HT1080 (cell line): ENCODE results near the gene RXFP2. TPM values are rescaled to one million over a fixed set of nuclear protein-coding genes. Genes with fewer than 3 reads are reported as not detected.

Source experiments
- DNase-seq: peaks from one replicate; pipeline ENCODE4 v3.0.0-alpha.2; 2015; ENCODE audit warnings: low read depth
- polyA plus RNA-seq, 2 experiments: library from polyadenylated mRNA; depleted of rRNA; stranded (reverse); fragments of >200 nt; gene quantifications; 2 replicates each; pipeline ENCODE4 v1.2.3, GENCODE V29; 2015
- total RNA-seq: library from RNA; depleted of rRNA; stranded (reverse); fragments of >200 nt; shearing (Covaris generic); gene quantifications from 2 replicates; pipeline ENCODE4 v1.2.3, GENCODE V29; 2014; rRNA removed

RXFP2 gene, protein sequence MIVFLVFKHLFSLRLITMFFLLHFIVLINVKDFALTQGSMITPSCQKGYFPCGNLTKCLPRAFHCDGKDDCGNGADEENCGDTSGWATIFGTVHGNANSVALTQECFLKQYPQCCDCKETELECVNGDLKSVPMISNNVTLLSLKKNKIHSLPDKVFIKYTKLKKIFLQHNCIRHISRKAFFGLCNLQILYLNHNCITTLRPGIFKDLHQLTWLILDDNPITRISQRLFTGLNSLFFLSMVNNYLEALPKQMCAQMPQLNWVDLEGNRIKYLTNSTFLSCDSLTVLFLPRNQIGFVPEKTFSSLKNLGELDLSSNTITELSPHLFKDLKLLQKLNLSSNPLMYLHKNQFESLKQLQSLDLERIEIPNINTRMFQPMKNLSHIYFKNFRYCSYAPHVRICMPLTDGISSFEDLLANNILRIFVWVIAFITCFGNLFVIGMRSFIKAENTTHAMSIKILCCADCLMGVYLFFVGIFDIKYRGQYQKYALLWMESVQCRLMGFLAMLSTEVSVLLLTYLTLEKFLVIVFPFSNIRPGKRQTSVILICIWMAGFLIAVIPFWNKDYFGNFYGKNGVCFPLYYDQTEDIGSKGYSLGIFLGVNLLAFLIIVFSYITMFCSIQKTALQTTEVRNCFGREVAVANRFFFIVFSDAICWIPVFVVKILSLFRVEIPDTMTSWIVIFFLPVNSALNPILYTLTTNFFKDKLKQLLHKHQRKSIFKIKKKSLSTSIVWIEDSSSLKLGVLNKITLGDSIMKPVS
- not detected in 2 replicates for total RNA-seq
- not detected in 2 replicates for polyA plus RNA-seq (2015; cell fraction: cytosol; rRNA removed)
- not detected in 2 replicates for polyA plus RNA-seq (2015; cell fraction: nucleus; rRNA removed)

DNA sequence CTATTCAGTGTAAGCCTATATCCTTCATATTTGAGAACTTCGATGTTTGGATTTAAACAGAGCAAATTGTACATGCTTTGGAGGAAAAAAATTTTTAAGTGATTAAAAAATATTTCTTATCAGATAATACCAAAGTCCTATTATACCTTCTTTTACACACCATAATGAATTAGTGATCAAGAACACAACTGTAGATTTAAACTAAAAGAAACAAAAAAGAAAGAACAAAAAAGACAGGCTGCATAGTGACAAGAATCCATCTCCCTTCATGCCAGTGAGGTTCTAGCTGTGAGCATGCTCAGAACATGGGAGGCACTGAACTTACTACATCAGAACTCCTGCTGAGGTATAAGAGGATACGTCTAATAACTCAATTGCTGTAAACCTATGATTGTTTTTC is at the start of gene RXFP2:
Gene RXFP2, plus strand, starts transcription at position 301 of the 400 bp plus-strand sequence. Its CDS starts 87 bp downstream, at position 388.
- DNase-seq, result no peak

DNA sequence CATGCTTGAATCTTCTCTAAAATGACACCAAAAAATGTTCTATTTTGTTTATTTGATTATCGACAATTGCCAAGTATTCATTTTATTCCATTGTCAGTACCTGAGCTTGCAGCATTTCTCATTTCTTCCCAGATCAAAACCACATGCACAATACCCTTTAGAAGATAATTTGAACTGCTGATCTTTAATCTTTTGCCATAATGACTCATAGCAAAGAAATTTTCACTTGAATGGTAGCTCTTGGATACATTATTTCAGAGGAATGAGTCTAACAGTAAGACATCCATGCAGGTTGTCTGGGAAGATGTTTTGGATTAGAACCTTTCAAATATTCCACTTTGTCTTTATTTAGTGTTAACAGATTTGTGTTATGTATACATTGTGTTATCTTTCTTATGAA is 42.0 kb upstream of the RXFP2 start:
- DNase-seq, result peak; percentile 69

DNA sequence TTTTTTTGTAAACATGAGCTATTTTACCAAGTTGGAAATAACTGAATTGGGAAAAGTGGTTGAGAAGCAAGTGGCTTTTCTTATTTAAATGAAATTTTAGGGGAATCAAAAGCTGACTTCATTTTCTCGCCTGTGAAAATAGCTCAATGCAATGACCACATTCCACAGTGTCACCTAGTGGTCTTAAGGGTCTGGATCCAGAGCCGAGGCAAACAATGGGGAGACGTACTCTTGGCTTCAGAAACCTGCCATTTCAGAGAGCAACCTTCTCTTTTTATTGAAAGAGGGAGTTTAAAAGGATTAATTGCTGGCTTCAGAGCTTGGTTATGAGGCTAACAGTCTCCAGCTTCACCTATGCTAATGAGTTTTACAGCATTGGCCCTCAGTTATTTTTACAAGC is 39.7 kb upstream of the RXFP2 start:
- no peak for DNase-seq

DNA sequence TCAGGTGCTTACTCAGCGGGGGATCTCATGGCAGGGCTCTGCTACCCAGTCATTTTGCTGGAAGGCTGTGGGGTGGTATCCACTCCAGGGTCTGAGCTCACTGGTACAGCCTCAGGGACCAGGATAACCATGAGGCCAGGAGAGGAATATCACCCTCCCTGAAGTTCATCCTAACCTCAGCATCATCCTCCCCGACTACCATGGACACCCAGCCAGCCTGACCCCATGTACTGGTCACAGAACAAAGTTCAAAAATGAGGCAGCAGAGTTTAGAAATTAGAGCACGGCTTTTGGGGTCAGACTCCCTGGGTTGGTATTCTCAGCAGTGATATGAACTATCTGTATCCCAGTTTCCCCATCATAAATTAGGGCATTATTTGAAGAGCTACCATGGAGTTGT is 35.5 kb upstream of the RXFP2 start:
- no peak for DNase-seq

DNA sequence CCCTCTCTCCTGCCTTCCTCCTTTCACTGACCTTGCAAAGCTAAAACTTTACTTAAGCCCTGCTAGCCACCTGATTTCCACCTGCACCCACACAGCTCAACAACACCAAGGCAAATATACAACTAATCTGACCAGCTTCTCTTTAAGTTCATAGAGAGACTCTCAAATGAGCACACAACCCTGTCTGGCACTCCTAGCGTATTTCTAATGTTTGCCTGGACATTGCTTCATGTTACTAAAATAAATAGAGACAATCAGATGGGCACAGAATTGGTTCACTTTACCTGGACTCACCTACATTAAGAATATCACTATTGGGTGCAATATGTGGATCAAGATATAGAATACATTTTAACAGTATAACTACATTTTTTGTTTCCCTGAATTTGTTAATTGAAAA is 33.2 kb upstream of the RXFP2 start:
- DNase-seq, result no peak

DNA sequence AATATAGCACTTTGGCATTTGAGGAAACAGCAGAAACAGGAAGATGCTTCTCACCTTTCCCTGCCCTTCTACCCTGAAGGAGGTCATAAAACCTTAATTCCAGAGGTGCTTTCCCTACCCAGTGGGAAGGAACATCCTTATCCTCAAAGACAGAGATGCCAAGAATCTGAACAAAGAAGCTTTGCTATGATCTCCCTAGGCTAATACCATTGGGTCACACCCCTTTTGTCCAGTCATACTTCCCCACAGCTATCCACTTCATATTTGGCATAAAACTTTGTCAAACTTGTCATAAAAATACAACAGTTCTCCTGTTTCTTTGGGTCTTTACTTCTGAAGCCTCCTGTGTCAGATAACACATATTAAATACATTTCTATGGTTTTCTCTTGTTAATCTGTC is 21.7 kb upstream of the RXFP2 start:
- DNase-seq, result peak; percentile 5

DNA sequence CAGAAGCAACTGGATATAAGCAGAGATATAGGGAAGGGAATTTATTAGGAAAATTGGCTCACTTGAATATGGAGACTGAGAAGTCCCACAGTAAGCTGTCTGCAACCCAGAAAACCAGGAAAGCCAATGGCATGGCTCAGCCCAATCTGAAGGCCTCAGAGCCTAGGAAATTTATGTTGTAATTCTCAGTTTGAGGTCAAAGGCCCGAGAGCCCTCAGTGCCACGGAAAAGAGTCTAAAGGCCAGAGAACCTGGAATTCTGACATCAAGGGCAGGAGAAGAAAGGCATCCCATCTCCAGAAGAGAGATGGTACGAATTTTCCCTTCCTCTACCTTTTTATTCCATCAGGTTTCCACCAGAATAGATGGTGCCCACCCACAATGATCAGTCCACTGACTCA is 20.1 kb upstream of the RXFP2 start:
- no peak for DNase-seq

DNA sequence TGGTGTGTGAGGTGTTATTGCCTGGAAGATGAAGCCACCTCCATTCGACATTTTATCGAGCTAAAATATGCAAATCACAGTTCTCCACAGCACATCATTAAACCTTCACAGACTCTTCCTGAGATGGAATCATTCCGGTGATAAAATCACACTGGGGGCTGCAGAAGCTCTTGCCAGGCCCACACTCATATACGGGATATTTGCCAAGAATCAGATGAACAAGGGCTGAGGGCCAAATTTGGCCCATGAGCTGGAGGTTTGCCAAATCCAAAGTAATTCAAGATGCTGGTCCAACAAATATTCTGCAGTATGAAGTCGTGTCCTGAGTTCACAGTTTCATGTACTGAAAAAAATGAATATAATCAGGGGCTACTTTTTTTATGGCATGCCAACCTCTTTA is 16.7 kb upstream of the RXFP2 start:
- no peak for DNase-seq

DNA sequence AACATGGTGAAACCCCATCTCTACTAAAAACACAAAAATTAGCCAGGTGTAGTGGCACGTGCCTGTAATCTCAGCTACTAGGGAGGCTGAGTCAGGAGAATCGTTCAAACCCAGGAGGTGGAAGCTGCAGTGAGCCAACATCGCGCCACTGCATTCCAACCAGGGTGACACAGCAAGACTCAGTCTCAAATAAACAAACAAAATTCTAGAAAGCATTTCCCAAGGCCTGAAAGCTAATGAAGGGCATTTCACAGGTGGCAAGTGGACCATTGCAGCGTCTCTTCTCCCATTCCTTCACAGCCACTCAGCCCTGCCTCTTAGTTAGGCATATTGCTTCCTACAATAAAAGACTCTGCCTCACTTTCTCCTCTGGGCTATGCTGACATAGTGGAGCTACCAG is 13.5 kb upstream of the RXFP2 start:
- DNase-seq, result peak; percentile 58

DNA sequence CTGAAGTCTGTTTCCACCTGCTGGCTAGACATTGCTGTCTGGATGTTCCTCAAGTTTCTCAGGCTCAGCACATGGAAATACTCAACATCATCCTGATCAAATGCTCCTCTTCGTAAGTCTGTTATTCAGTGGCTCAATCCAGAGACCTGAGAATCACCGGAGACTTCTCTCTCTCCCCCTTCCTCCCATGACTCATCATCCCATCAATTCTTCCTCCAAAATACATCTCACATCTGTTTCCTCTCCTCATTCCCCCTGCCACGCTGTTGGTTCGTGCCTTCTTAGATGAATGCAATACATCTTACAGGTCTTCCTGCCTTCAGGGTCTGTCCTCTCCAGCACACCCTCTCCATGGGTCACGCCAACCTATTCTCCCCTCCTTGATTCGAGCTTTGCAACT is 7.4 kb upstream of the RXFP2 start:
- peak; percentile 54 for DNase-seq

DNA sequence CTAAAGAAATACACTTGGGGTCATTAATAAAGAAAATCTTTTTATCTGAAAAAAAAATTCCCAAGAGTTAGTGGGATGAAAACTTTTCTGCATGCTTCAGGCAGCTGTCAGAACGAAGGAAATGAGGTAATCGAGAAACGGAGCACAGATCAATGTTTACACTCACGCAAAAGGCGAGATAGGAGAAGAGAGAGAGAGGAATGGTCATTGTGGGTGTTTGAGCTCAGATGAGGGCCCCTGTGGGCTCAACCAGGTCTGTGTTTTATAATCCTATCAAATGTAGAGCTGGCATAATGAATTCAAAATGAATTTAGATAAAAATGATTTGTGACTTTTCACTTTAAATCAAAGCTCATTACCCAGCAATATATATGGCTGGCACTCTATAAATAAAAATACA is 6.3 kb upstream of the RXFP2 start:
- no peak for DNase-seq

DNA sequence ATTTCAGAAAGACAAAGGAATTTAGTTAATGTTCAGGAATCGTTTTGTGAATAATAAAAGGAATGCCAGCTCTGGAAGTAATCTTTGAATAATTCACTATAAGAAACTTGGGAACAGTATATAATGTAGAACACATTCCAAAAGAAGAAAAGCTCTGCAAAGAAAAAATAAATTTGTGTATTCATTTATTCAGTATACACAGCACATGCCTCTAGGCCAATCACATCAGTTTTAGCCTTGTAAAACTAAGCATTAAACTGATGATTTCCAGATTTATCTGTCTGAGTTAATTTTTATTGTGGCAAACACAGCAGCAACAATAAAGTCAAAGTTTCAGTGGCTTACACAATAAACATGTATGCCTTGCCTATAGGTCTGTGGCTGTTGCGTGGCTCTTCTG is 5.7 kb upstream of the RXFP2 start:
- DNase-seq, result no peak

DNA sequence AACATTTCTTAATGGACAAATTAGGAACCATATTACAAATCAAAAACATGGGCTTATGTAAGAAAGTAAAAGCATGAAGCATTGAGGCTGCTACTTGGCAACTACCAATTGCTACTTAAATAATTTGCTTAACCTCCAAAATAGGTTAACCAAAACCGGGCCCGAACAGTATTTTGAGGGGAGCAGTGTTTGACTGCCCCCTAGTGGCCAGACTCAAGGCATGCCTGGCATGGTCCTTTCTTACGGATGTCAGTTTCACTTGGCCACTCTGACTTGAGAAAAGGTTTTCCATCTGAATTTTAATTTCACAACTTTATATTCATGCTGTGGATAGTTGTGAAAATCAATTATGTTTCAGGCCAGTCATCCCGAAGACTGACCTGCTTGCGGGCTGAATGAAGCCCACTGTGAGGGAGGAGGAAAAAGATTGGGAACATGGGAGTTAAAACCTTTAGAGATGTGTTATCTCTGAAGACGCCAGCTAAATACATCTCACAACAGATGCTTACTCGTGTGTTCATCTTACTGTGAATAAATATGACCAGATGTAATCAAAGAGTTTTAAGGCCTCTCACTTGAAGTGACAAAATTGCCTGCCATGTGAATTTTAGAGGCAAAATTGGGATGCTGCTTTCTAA is 2.9 kb downstream of the RXFP2 start:
- peak; percentile 62 for DNase-seq

DNA sequence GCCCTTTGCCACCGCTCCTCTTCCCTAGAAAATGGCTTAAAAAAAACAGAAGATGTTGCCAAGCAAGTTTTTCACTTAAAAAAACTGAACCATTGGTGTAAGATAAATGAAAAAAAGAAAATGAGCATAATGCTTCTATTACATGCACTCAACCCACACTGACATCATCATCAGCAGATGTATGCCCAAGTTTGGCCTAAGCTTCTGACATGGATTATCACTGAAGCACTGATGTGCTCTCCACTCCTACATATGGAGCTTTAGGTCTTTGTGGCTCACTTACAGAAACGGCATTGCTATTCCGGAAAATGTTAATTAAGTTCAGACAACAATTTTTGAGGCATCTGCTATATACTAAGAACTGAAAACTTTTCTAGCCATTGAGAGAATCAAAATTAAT is 8.0 kb downstream of the RXFP2 start:
- DNase-seq, result no peak

DNA sequence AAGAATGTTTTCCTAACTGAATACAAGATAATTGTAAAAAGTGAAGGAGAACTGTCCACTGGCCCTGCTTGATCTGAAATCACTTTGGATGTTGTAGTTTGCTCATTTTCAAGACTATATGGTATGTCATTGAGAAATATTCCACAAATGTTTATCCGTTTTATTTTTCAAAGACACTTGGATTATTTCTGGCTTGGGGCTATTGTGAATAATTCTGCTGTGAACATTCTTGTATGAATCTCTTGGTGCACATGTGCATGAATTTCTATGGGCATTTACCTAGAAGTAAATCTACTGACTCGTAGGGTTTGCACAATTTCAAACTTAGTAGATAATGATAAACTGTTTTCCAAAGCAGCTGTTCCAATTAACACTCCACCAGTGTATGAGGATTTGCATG is 8.6 kb downstream of the RXFP2 start:
- no peak for DNase-seq

DNA sequence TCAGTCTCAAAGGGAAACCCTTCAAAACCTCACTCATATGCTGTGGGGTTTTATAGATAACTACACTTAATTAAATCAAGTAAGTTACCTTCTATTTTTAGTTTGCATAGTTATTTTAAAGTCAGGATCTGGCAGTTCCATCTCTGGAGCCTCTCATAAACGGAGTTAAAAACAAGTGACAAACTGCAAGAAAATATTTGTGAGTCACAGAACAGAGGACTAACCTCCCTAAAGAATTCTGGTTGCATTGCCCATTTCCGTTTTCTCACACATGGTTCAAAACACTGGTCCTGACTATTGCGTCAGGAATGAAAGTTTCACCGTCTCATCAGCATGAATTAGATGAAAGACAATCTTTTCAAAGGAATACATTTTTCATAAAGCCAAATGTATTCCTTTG is 10.6 kb downstream of the RXFP2 start:
- DNase-seq, result peak; percentile 88

DNA sequence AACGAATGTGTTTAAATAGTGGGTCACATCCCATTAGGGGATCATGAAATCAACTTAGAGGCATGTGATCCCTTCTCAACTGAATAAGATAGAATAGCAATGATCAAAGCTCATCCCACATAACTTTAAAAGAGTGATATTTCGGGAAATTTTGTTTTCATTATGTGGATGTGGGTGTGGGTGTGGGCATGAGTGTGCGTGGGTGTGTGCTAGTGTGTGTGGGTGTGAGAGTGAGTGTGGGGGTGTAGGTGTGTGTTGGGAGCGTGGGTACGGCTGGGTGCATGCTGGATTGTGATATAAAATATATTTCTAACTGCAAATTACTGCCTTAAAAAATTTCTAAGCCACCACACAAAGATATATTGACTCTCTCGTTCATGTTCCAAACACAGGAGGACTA is 15.9 kb downstream of the RXFP2 start:
- DNase-seq, result no peak

DNA sequence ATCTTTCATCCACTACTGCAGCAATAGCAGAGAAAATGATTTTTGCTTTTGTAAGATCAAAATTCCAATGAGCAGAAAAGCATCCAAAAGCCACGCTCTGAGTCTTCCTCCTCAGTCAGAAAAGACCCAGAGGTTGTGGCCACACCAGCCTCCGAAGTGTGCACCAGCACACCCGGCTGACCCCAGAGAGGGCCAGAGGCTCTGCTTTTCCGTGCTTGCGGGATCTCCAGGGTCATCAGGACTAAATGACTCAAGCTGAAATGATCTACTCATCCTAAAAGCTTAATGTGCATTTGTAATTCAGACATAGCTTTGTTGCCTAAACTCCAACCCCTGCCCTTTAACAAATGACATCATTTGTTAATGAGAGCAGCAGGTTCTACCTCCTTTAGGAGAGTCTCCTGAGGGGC is 16.5 kb downstream of the RXFP2 start:
- peak; percentile 85 for DNase-seq

DNA sequence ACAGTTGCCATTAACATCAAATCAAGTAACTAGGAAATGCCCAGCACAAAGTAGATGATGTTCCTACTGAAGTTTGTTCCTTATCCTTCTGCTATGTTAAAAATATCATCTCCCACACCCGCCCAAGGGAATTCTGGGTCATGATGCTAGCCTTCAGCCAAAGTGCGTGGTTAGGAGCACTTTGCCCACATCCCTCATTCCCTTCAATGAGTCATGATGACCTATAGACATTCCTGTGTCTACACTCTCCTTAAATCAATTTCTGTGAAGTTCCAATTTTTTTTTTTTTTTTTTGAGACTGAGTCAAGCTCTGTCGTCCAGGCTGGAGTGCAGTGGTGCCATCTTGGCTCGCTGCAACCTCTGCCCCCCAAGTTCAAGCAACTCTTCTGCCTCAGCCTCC is 17.0 kb downstream of the RXFP2 start:
- DNase-seq, result peak; percentile 97

DNA sequence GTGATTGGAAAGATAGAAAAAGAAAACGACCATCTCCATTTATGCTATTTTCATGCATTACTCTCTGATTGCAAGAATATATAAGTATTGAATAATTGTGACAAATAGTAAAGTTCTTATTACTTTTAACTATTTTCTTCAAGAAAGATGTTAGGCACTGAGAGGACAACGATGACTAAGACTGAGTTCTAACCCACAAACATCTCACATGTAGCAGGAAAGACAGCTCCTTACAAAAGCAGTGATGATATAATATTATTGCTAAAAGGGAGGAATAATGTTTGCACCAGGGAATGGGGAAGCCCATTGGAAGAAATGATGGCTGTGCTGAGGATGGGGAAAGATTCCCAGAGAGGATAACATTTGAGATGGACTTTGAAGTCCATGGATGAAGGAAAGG is 22.6 kb downstream of the RXFP2 start:
- DNase-seq, result peak; percentile 34

DNA sequence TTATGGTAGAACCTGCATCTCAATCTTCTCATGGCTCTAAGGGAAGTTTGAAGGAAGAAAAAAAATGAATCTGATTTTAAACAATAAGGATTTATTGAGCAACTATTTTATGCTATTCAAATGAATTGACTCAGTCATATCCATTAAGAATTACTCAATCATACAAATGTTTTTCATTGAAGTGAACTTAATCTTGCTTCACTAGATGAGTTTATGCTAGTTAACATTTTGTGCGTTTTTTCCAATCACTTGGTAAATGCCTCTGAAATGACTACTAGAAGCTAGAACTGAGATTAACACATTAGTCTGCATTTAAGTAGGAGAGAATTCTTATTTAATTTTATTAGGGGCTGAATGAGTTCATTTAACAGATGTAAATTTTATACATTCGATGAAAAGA is 25.2 kb downstream of the RXFP2 start:
- no peak for DNase-seq

DNA sequence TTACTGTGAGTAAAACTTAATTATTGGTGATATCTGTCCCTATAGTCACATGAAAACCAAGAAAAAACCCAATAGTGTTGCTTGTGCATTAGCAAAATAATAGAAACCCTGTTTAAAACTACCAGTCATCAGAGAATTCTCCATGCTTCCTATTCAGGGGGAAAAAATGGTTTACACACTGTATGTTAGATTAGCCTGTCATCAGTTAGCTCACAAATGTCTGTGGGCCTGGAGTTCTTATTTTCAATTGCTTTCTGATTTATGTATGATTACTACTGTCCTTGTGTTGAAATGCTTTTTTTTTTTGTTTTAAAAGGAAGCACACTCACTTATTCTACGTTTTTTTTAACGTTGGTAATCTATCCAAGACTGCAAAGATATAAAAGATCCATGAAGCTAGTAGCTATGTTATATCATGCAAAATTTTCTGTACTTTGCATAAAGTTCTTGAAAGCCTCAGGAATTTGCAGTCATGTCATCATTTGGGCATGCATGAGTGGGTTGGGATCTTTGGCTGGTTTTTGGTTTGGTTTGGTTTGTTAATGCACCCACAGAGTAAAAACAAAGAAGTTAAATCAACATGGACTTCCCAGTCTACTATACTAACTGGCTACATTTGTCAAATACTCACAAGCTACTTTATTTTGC is 25.9 kb downstream of the RXFP2 start:
- DNase-seq, result peak; percentile 57
